ENCODE results near the gene TMPRSS3.

DNA sequence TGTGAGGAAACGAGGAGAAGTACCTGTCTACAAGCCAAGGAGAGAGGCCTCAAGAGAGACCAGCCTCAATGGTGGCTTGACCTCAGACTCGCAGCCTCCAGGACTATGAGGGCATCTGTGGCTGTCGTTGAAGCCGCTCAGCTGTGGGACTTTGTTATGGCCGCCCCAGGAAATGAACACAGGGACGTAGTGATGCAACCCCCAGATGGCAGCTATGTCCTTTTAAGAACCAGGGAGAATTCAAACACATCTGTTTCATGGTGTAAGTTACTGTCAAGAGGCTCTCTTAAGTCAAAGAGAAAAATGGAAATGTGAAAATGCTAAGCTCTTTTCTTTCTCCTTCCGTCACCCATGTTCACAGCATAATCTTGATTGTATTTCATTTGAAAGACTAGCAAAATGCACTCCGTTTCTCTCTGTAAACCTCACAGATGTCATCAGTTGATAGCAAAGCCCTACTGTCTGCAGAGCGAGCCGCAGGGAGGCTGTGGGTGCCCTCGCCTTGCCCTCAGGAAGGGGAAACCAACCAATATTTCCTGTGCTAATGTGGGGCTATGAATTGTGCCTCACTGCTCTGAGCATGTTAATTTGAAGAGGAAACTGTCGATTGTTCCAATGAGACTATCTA is 29.2 kb upstream of the TMPRSS3 start:
- no peak for TF ChIP-seq CTCF (conservative IDR thresholded peaks at IDR 0.05; ENCODE audit: low read length)
- no peak; the same call in 1 of the 2 replicates for TF ChIP-seq EZH2phosphoT487 (IDR thresholded peaks at IDR 0.05; ENCODE audit: borderline replicate concordance)
